Keratinocyte (primary cell): ENCODE measurements around the gene KMO.

ENCODE experiments used
- EZH2 ChIP-seq: IDR thresholded peaks from one replicate; pipeline ENCODE4 v1.6.1; 2012; ENCODE audit warnings: inconsistent platforms, mild to moderate bottlenecking, low read length, moderate library complexity
- TF ChIP-seq, protein P1 (sequence below), 3 experiments: IDR thresholded peaks in 1 of 3; conservative IDR thresholded peaks in 1 of 3; optimal IDR thresholded peaks in 1 of 3; 2 replicates in 2 of 3; 3 replicates in 1 of 3; pipeline versions ENCODE3 to v1.5.1; 2011; ENCODE audit warnings: low read length in 3 of 3, mild to moderate bottlenecking in 3 of 3, moderate library complexity in 2 of 3, control low read depth in 1 of 3, inconsistent platforms in 1 of 3; ENCODE audit not compliant: insufficient read depth in 2 of 3; ENCODE audit errors: extremely low read depth in 1 of 3

DNA sequence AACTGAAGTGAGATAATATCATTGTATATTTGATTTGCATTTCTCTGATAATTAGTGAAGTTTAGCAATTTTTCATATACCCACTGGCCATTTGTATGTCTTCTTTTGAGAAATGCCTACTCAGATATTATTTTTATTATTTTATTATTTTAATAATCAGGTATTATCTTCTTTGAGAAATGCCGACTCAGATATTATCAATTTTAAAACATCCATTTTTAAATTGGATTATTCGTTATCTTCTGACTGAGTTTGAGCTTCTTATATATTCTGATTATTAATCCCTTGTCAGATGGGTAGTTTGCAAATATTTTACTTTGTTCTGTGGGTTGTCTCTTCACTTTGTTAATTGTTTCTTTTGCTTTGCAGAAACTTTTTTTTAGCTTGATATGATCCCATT lies 37.7 kb downstream of the KMO start:
- TF ChIP-seq, protein P1, sequence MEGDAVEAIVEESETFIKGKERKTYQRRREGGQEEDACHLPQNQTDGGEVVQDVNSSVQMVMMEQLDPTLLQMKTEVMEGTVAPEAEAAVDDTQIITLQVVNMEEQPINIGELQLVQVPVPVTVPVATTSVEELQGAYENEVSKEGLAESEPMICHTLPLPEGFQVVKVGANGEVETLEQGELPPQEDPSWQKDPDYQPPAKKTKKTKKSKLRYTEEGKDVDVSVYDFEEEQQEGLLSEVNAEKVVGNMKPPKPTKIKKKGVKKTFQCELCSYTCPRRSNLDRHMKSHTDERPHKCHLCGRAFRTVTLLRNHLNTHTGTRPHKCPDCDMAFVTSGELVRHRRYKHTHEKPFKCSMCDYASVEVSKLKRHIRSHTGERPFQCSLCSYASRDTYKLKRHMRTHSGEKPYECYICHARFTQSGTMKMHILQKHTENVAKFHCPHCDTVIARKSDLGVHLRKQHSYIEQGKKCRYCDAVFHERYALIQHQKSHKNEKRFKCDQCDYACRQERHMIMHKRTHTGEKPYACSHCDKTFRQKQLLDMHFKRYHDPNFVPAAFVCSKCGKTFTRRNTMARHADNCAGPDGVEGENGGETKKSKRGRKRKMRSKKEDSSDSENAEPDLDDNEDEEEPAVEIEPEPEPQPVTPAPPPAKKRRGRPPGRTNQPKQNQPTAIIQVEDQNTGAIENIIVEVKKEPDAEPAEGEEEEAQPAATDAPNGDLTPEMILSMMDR (optimal IDR thresholded peaks at IDR 0.05 in 1 of 3, IDR thresholded peaks at IDR 0.05 in 1 of 3, conservative IDR thresholded peaks at IDR 0.05 in 1 of 3; ENCODE audit: extremely low read depth in 1 of 3, insufficient read depth in 2 of 3, low read length in 3 of 3), result no peak
- TF ChIP-seq EZH2, result no peak
